Tibial nerve (tissue), 4 donors: ENCODE measurements around the gene DOCK1. TPM values are rescaled to one million over a fixed set of nuclear protein-coding genes. Genes with fewer than 3 reads are reported as not detected.

ENCODE experiments used
- DNase-seq, 2 donors: peaks; one replicate each; pipeline ENCODE4 v3.0.0-alpha.2; 2019; ENCODE audit warnings: low spot score in 2 of 2
- H3K27ac ChIP-seq, 4 donors: fragments of 200-600 bp; sonication (generic) in 3 of 4; one replicate each; pipeline ENCODE4 v1.5.1; 2017 to 2019; ENCODE audit warnings: mild to moderate bottlenecking in 1 of 4
- H3K27me3 ChIP-seq, 2 donors: fragments of 200-600 bp; sonication (generic) in 1 of 2; one replicate each; pipeline versions ENCODE4 v1.5.1 to v1.6.0; 2017 to 2019
- H3K36me3 ChIP-seq, 3 donors: fragments of 200-600 bp; sonication (generic); one replicate each; pipeline ENCODE4 v1.5.1; 2018 to 2019
- H3K4me1 ChIP-seq, 4 donors: fragments of 200-600 bp; sonication (generic) in 3 of 4; one replicate each; pipeline ENCODE4 v1.5.1; 2017 to 2019
- H3K4me3 ChIP-seq, 4 donors: fragments of 200-600 bp; sonication (generic) in 3 of 4; one replicate each; pipeline ENCODE4 v1.5.1; 2017 to 2019; ENCODE audit warnings: mild to moderate bottlenecking in 1 of 4, moderate library complexity in 1 of 4
- H3K9me3 ChIP-seq, 4 donors: fragments of 200-600 bp; sonication (generic) in 3 of 4; one replicate each; pipeline ENCODE4 v1.5.1; 2017 to 2019
- CTCF ChIP-seq, 5 experiments: fragments of 200-600 bp in 3 of 5; fragments of 450-650 bp in 2 of 5; sonication (generic) in 3 of 5; IDR thresholded peaks; one replicate each; pipeline ENCODE4 v1.5.1; 2016 to 2019; ENCODE audit warnings: antibody characterized with exemption in 5 of 5, mild to moderate bottlenecking in 3 of 5, moderate library complexity in 2 of 5
- EP300 ChIP-seq, 2 donors: sonication (generic); formaldehyde crosslinking; IDR thresholded peaks; one replicate each; pipeline ENCODE4 v1.6.1; 2017; ENCODE audit warnings: antibody characterized with exemption in 2 of 2, mild to moderate bottlenecking in 1 of 2
- POLR2A ChIP-seq, 2 donors: fragments of 450-650 bp; IDR thresholded peaks; one replicate each; pipeline ENCODE4 v1.6.1; 2017; ENCODE audit warnings: antibody characterized with exemption in 2 of 2, mild to moderate bottlenecking in 2 of 2, moderate library complexity in 2 of 2
- WGBS, 2 donors: methylation state at CpG; one replicate each; pipeline ENCODE4 v1.1.5; 2018; 5-methylcytosine and 5-hydroxymethylcytosine counted together
- total RNA-seq, 4 donors: library from RNA; depleted of rRNA; stranded (reverse); fragments of >200 nt; gene quantifications; one replicate each; pipeline ENCODE4 v1.1.0, GENCODE V29; 2016

The DOCK1 gene
- total RNA-seq, 4 donors from 2014 or later: 57.3 to 76.7 (median 63.7) TPM

GRCh38 chr10:127242914-127243313 is 337.7 kb downstream of the DOCK1 start:
- TF ChIP-seq CTCF (IDR thresholded peaks at IDR 0.05): no peak
- TF ChIP-seq EP300 (IDR thresholded peaks at IDR 0.05): no peak
- no peak for TF ChIP-seq POLR2A (IDR thresholded peaks at IDR 0.05)

GRCh38 chr10:127243490-127244272 is 338.5 kb downstream of the DOCK1 start:
- no peaks in the 10 kb centered on the region for H3K27me3 ChIP-seq
- no peaks in the 10 kb centered on the region for H3K9me3 ChIP-seq
- H3K36me3 ChIP-seq: peaks cover 0 to 15% (median 5%) of the 10 kb centered on the region in 3 donors
- no peak overlapping the region for H3K27ac ChIP-seq
- no peak for DNase-seq
- H3K4me3 ChIP-seq: no peak overlapping the region
- TF ChIP-seq EP300 (IDR thresholded peaks at IDR 0.05) (no peak), POLR2A (IDR thresholded peaks at IDR 0.05) (no peak), CTCF (IDR thresholded peaks at IDR 0.05) (peak in 2 of 5 experiments; percentile 13 to 15)
- 39 to 51% methylated on average over 4 of the region's 4 CpGs for WGBS, 2 donors
- no peaks in the 10 kb centered on the region for H3K4me1 ChIP-seq

More at GRCh38 chr10:127242914-127243313, 337.7 kb downstream of the DOCK1 start:
- Histone ChIP-seq H3K4me1 (no peaks in the 10 kb centered on the region), H3K27me3 (no peaks in the 10 kb centered on the region), H3K36me3 (peaks cover 0 to 7% (median under 1%) of the 10 kb centered on the region in 3 donors), H3K27ac (no peak overlapping the region), H3K9me3 (no peaks in the 10 kb centered on the region), H3K4me3 (no peak overlapping the region)
- no peak for DNase-seq
- WGBS, 2 donors: 52 to 56% methylated on average over 3 of the region's 3 CpGs

- Histone ChIP-seq H3K27me3 (no peaks in the 10 kb centered on the region), H3K9me3 (no peaks in the 10 kb centered on the region), H3K36me3 (peaks cover 0 to 32% (median 5%) of the 10 kb centered on the region in 3 donors), H3K4me1 (no peaks in the 10 kb centered on the region), H3K27ac (no peak overlapping the region), H3K4me3 (no peak overlapping the region)
- TF ChIP-seq EP300 (IDR thresholded peaks at IDR 0.05) (no peak), CTCF (IDR thresholded peaks at IDR 0.05) (no peak), POLR2A (IDR thresholded peaks at IDR 0.05) (no peak)
- DNase-seq: no peak
- 80 to 86% methylated on average over 10 of the region's 10 CpGs for whole genome bisulfite sequencing, 2 donors
Measured at GRCh38 chr10:127245456-127245855, 340.2 kb downstream of the DOCK1 start.

GRCh38 chr10:127250031-127250430 is 344.8 kb downstream of the DOCK1 start:
- no peak for DNase-seq
- 84% methylated on average over 5 of the region's 5 CpGs for WGBS, 2 donors
- no peaks in the 10 kb centered on the region for H3K27me3 ChIP-seq
- no peaks in the 10 kb centered on the region for H3K9me3 ChIP-seq
- H3K4me3 ChIP-seq: no peak overlapping the region
- no peaks in the 10 kb centered on the region for H3K4me1 ChIP-seq
- TF ChIP-seq EP300 (IDR thresholded peaks at IDR 0.05) (no peak), POLR2A (IDR thresholded peaks at IDR 0.05) (no peak), CTCF (IDR thresholded peaks at IDR 0.05) (no peak)
- no peak overlapping the region for H3K27ac ChIP-seq
- peaks cover 0 to 49% (median 5%) of the 10 kb centered on the region in 3 donors for H3K36me3 ChIP-seq

- H3K27me3 ChIP-seq: no peaks in the 10 kb centered on the region
- H3K36me3 ChIP-seq: peaks cover 0 to 53% (median 5%) of the 10 kb centered on the region in 3 donors
- no peak for DNase-seq
- H3K9me3 ChIP-seq: no peaks in the 10 kb centered on the region
- no peak overlapping the region for H3K27ac ChIP-seq
- 70 to 94% methylated on average over 6 of the region's 6 CpGs for whole genome bisulfite sequencing, 2 donors
- no peaks in the 10 kb centered on the region for H3K4me1 ChIP-seq
- TF ChIP-seq POLR2A (IDR thresholded peaks at IDR 0.05): no peak
- no peak for TF ChIP-seq EP300 (IDR thresholded peaks at IDR 0.05)
- TF ChIP-seq CTCF (IDR thresholded peaks at IDR 0.05): no peak
- no peak overlapping the region for H3K4me3 ChIP-seq
Measured at GRCh38 chr10:127252818-127253217, 347.6 kb downstream of the DOCK1 start.
